Uterus (tissue), 4 donors: ENCODE measurements around the gene SYNPO. TPM values are rescaled to one million over a fixed set of nuclear protein-coding genes. Genes with fewer than 3 reads are reported as not detected.

Source experiments
- DNase-seq, 2 donors: peaks; one replicate each; pipeline ENCODE4 v3.0.0-alpha.2; 2019 to 2020
- H3K27ac ChIP-seq, 2 donors: fragments of 200-600 bp; sonication (generic); 1 replicate in 1 of 2; 2 replicates in 1 of 2; pipeline ENCODE4 v1.5.1; 2016 to 2018
- H3K27me3 ChIP-seq, 2 donors: fragments of 200-600 bp; sonication (generic); one replicate each; pipeline ENCODE4 v1.5.1; 2018 to 2019; ENCODE audit warnings: control low read depth in 1 of 2
- H3K36me3 ChIP-seq, 2 donors: fragments of 200-600 bp; sonication (generic); one replicate each; pipeline ENCODE4 v1.5.1; 2019; ENCODE audit warnings: control low read depth in 1 of 2
- H3K4me1 ChIP-seq, 2 donors: fragments of 200-600 bp; sonication (generic); one replicate each; pipeline ENCODE4 v1.5.1; 2018 to 2019; ENCODE audit warnings: control low read depth in 1 of 2
- H3K4me3 ChIP-seq, 2 donors: fragments of 200-600 bp; sonication (generic); 1 replicate in 1 of 2; 2 replicates in 1 of 2; pipeline ENCODE4 v1.5.1; 2018 to 2019; ENCODE audit warnings: mild to moderate bottlenecking in 1 of 2
- H3K9me3 ChIP-seq, 2 donors: fragments of 200-600 bp; sonication (generic); one replicate each; pipeline ENCODE4 v1.5.1; 2019; ENCODE audit warnings: control low read depth in 1 of 2
- CTCF ChIP-seq, 4 experiments: fragments of 200-600 bp in 2 of 4; fragments of 450-650 bp in 2 of 4; sonication (generic) in 2 of 4; IDR thresholded peaks; one replicate each; pipeline ENCODE4 v1.5.1; 2016 to 2019; ENCODE audit warnings: antibody characterized with exemption in 4 of 4, mild to moderate bottlenecking in 2 of 4, moderate library complexity in 1 of 4
- POLR2A ChIP-seq, 2 donors: fragments of 450-650 bp; IDR thresholded peaks; one replicate each; pipeline ENCODE4 v1.6.1; 2016; ENCODE audit warnings: antibody characterized with exemption in 2 of 2, mild to moderate bottlenecking in 1 of 2, moderate library complexity in 1 of 2
- intact Hi-C: fragments of 100-400 bp; cut with DNase I; formaldehyde crosslinking; loops from one replicate; pipeline ENCODE4 v1.15.1; 2023; ENCODE audit warnings: low total_unique reads
- total RNA-seq, 4 donors: library from RNA; depleted of rRNA in 3 of 4; stranded (reverse); fragments of >200 nt in 3 of 4; gene quantifications; one replicate each; pipeline versions ENCODE4 v1.1.0 to v1.2.4, GENCODE V29; 2014 to 2023
- donor health status: DM: yes; HTN: yes; CAD: no.

The SYNPO gene
- total RNA-seq, 4 donors from 2014 or later = 3.6 to 146 (median 10.6) TPM

- intact Hi-C loops = no loop called here
- no peak for DNase-seq
- H3K27ac ChIP-seq = peak overlapping the region; percentile 2 to 15
Observed at GRCh38 chr5:150595466-150596031, 44.9 kb upstream of the SYNPO start.

GRCh38 chr5:150596313-150596712 lies 44.1 kb upstream of the SYNPO start:
- TF ChIP-seq POLR2A (IDR thresholded peaks at IDR 0.05) (no peak), CTCF (IDR thresholded peaks at IDR 0.05) (no peak)
- no peaks in the 10 kb centered on the region for H3K36me3 ChIP-seq
- no peaks in the 10 kb centered on the region for H3K9me3 ChIP-seq
- H3K27ac ChIP-seq = peak overlapping the region; percentile 2 to 15
- DNase-seq = no peak
- no peaks in the 10 kb centered on the region for H3K27me3 ChIP-seq
- peaks cover 0 to 10% of the 10 kb centered on the region in 2 donors for H3K4me1 ChIP-seq
- no peak overlapping the region for H3K4me3 ChIP-seq
- intact Hi-C loops = no loop called here

More at GRCh38 chr5:150595466-150596031, 44.9 kb upstream of the SYNPO start:
- no peak for TF ChIP-seq CTCF (IDR thresholded peaks at IDR 0.05)
- TF ChIP-seq POLR2A (IDR thresholded peaks at IDR 0.05) = no peak
- Histone ChIP-seq H3K36me3 (no peaks in the 10 kb centered on the region), H3K9me3 (no peaks in the 10 kb centered on the region), H3K4me1 (peaks cover 0 to 13% of the 10 kb centered on the region in 2 donors), H3K4me3 (no peak overlapping the region), H3K27me3 (no peaks in the 10 kb centered on the region)

GRCh38 chr5:150596826-150597225 lies 43.6 kb upstream of the SYNPO start:
- Histone ChIP-seq H3K36me3 (no peaks in the 10 kb centered on the region), H3K27ac (peak overlapping the region in 1 of 2 donors; percentile 2), H3K4me1 (peaks cover 0 to 8% of the 10 kb centered on the region in 2 donors), H3K27me3 (no peaks in the 10 kb centered on the region), H3K9me3 (no peaks in the 10 kb centered on the region), H3K4me3 (no peak overlapping the region)
- TF ChIP-seq POLR2A (IDR thresholded peaks at IDR 0.05) (no peak), CTCF (IDR thresholded peaks at IDR 0.05) (no peak)
- intact Hi-C loops = no loop called here
- no peak for DNase-seq

- intact Hi-C loops = no loop called here
- no peak for DNase-seq
- no peaks in the 10 kb centered on the region for H3K9me3 ChIP-seq
- H3K4me1 ChIP-seq = peaks cover 0 to 8% of the 10 kb centered on the region in 2 donors
- H3K27me3 ChIP-seq = no peaks in the 10 kb centered on the region
- no peaks in the 10 kb centered on the region for H3K36me3 ChIP-seq
- TF ChIP-seq CTCF (IDR thresholded peaks at IDR 0.05) (no peak), POLR2A (IDR thresholded peaks at IDR 0.05) (no peak)
- no peak overlapping the region for H3K4me3 ChIP-seq
- H3K27ac ChIP-seq = peak overlapping the region in 1 of 2 donors; percentile 26
Observed at GRCh38 chr5:150598006-150598405, 42.5 kb upstream of the SYNPO start.

GRCh38 chr5:150598821-150599273 lies 41.6 kb upstream of the SYNPO start:
- Histone ChIP-seq H3K27ac (peak overlapping the region; percentile 5 to 68), H3K4me3 (no peak overlapping the region), H3K4me1 (peaks cover 0 to 8% of the 10 kb centered on the region in 2 donors), H3K9me3 (no peaks in the 10 kb centered on the region), H3K36me3 (no peaks in the 10 kb centered on the region), H3K27me3 (no peaks in the 10 kb centered on the region)
- intact Hi-C loops = no loop called here
- no peak for DNase-seq
- TF ChIP-seq CTCF (IDR thresholded peaks at IDR 0.05) (no peak), POLR2A (IDR thresholded peaks at IDR 0.05) (no peak)
